ENCODE results near the gene AHRR. TPM values are rescaled to one million over a fixed set of nuclear protein-coding genes. Genes with fewer than 3 reads are reported as not detected.
"Not testable (repeated sequence)": the region's sequence is repeated elsewhere in the genome, so short reads cannot be mapped to it uniquely, and the experiment has no call there.

Gene AHRR
- total RNA-seq, 1 experiment from 2014 or later: 2.2 TPM

DNA sequence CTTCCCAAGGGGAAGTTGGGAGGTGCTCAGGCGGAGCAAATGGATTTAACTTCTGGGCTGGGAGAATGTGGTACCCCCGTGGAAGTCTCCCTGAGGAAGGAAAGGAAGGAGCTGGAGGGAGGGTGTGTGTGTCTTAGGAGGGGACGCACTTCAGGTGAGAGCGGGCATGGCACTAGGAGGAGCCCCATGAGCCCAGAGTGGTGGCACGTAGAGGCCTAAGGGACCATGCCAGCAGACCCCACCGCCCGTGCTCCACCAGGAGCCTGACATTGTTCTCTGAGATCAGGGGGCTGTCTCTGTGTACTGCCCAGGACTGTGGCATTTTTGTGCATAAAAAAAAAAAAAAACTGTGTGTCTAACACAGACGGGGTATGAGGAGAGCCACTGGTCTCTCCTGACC, 18.5 kb upstream of the AHRR start:
- no peak overlapping the region for H2BK12ac ChIP-seq (ENCODE audit: insufficient read length, low read depth, low read length)
- no peaks in the 10 kb centered on the region for H4K20me1 ChIP-seq (ENCODE audit: control insufficient read depth, insufficient read depth, insufficient read length)
- no peaks in the 10 kb centered on the region for H3K23me2 ChIP-seq (ENCODE audit: insufficient read length, low read depth, low read length, poor library complexity, severe bottlenecking)
- Mint-ChIP-seq H3K27ac (peak overlapping the region; percentile 79 to 86 (median 79); a peak in 4 of 7 replicates), H3K27me3 (ENCODE audit: low read depth) (no peaks in the 10 kb centered on the region), H3K4me1 (peaks cover 37 to 49% of the 10 kb centered on the region in 2 experiments), H3K9me3 (no peaks in the 10 kb centered on the region), H3K36me3 (ENCODE audit: insufficient read depth in 1 of 3, low read depth in 3 of 3) (peaks cover 0 to 19% (median 13%) of the 10 kb centered on the region in 3 experiments; a peak in 5 of 7 replicates), H3K4me3 (peak overlapping the region in 1 of 2 experiments; percentile 38; a peak in 1 of 5 replicates)
- H2AFZ ChIP-seq (ENCODE audit: low read length): no peak overlapping the region
- no peak overlapping the region for H2BK15ac ChIP-seq (ENCODE audit: low read depth, low read length)
- no peaks in the 10 kb centered on the region; the same call in 1 of the 2 replicates for H3K4me1 ChIP-seq (ENCODE audit: insufficient read depth, low read length)
- DNase-seq: no peak
- H3K56ac ChIP-seq (ENCODE audit: insufficient read length, low read depth, low read length): no peak overlapping the region
- no peak overlapping the region for H3K23ac ChIP-seq (ENCODE audit: insufficient read length, low read depth, low read length)
- no peak overlapping the region for H3K9ac ChIP-seq (ENCODE audit: extremely low read depth, insufficient read length, low read length)
- no peaks in the 10 kb centered on the region for H3K79me1 ChIP-seq (ENCODE audit: insufficient read depth, low read depth, low read length, poor library complexity, severe bottlenecking)
- H4K91ac ChIP-seq (ENCODE audit: insufficient read length, low read depth, low read length): no peak overlapping the region
- no peak overlapping the region for H3K4ac ChIP-seq (ENCODE audit: low read depth, low read length)
- no peak overlapping the region for H3K27ac ChIP-seq (ENCODE audit: insufficient read length, low read depth, low read length)
- H2BK20ac ChIP-seq (ENCODE audit: low read depth, low read length, poor library complexity, severe bottlenecking): no peak overlapping the region
- H4K5ac ChIP-seq (ENCODE audit: insufficient read length, low read depth, low read length): no peak overlapping the region
- no peak overlapping the region for H3T11ph ChIP-seq (ENCODE audit: low read length)
- no CpG with 5 or more reads among the region's 8 CpGs for WGBS (ENCODE audit: extremely low coverage, insufficient read length, low lambda C conversion rate)
- H2BK5ac ChIP-seq (ENCODE audit: insufficient read length, low read length): no peak overlapping the region
- H3K18ac ChIP-seq (ENCODE audit: insufficient read length, low read depth, low read length): no peak overlapping the region
- no peak overlapping the region for H3K4me2 ChIP-seq (ENCODE audit: insufficient read depth, insufficient read length, low read length)
- no peak overlapping the region for H2AK5ac ChIP-seq (ENCODE audit: insufficient read length, low read length)
- H4K8ac ChIP-seq (replicated peaks; ENCODE audit: insufficient read length, low read depth, low read length): no peak overlapping the region
- no peaks in the 10 kb centered on the region for H3K27me3 ChIP-seq (ENCODE audit: insufficient read depth, low read length)
- H3K14ac ChIP-seq (ENCODE audit: insufficient read depth, low read length): no peak overlapping the region; the same call in 1 of the 2 replicates
- TF ChIP-seq, protein P1, sequence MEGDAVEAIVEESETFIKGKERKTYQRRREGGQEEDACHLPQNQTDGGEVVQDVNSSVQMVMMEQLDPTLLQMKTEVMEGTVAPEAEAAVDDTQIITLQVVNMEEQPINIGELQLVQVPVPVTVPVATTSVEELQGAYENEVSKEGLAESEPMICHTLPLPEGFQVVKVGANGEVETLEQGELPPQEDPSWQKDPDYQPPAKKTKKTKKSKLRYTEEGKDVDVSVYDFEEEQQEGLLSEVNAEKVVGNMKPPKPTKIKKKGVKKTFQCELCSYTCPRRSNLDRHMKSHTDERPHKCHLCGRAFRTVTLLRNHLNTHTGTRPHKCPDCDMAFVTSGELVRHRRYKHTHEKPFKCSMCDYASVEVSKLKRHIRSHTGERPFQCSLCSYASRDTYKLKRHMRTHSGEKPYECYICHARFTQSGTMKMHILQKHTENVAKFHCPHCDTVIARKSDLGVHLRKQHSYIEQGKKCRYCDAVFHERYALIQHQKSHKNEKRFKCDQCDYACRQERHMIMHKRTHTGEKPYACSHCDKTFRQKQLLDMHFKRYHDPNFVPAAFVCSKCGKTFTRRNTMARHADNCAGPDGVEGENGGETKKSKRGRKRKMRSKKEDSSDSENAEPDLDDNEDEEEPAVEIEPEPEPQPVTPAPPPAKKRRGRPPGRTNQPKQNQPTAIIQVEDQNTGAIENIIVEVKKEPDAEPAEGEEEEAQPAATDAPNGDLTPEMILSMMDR (conservative IDR thresholded peaks at IDR 0.05): no peak
- H3K79me2 ChIP-seq (ENCODE audit: insufficient read depth, low read length): no peaks in the 10 kb centered on the region; the same call in 1 of the 2 replicates
- H2BK120ac ChIP-seq (ENCODE audit: low read depth, low read length, poor library complexity, severe bottlenecking): no peak overlapping the region
- H3K9me3 ChIP-seq (ENCODE audit: control insufficient read depth, low read depth, low read length): no peaks in the 10 kb centered on the region

GRCh38 chr5:303741-304140, 17.8 kb upstream of the AHRR start:
- H2BK5ac ChIP-seq (ENCODE audit: insufficient read length, low read length); H2BK20ac ChIP-seq (ENCODE audit: low read depth, low read length, poor library complexity, severe bottlenecking); H3T11ph ChIP-seq (ENCODE audit: low read length); H3K9me3 ChIP-seq (ENCODE audit: control insufficient read depth, low read depth, low read length); H4K91ac ChIP-seq (ENCODE audit: insufficient read length, low read depth, low read length); H3K27ac Mint-ChIP-seq; H4K8ac ChIP-seq (replicated peaks; ENCODE audit: insufficient read length, low read depth, low read length); H2BK15ac ChIP-seq (ENCODE audit: low read depth, low read length); H2BK12ac ChIP-seq (ENCODE audit: insufficient read length, low read depth, low read length); H3K4me2 ChIP-seq (ENCODE audit: insufficient read depth, insufficient read length, low read length); H3K4me1 ChIP-seq (ENCODE audit: insufficient read depth, low read length); H3K56ac ChIP-seq (ENCODE audit: insufficient read length, low read depth, low read length); H4K20me1 ChIP-seq (ENCODE audit: control insufficient read depth, insufficient read depth, insufficient read length); H3K27me3 Mint-ChIP-seq (ENCODE audit: low read depth); H3K18ac ChIP-seq (ENCODE audit: insufficient read length, low read depth, low read length); H3K9me3 Mint-ChIP-seq; H3K27ac ChIP-seq (ENCODE audit: insufficient read length, low read depth, low read length); H3K9ac ChIP-seq (ENCODE audit: extremely low read depth, insufficient read length, low read length); H4K5ac ChIP-seq (ENCODE audit: insufficient read length, low read depth, low read length); H3K23me2 ChIP-seq (ENCODE audit: insufficient read length, low read depth, low read length, poor library complexity, severe bottlenecking); H3K79me1 ChIP-seq (ENCODE audit: insufficient read depth, low read depth, low read length, poor library complexity, severe bottlenecking); H3K23ac ChIP-seq (ENCODE audit: insufficient read length, low read depth, low read length); H2AFZ ChIP-seq (ENCODE audit: low read length); H2AK5ac ChIP-seq (ENCODE audit: insufficient read length, low read length); H3K4me3 Mint-ChIP-seq; H3K27me3 ChIP-seq (ENCODE audit: insufficient read depth, low read length); H3K4ac ChIP-seq (ENCODE audit: low read depth, low read length); H3K14ac ChIP-seq (ENCODE audit: insufficient read depth, low read length); DNase-seq; H3K79me2 ChIP-seq (ENCODE audit: insufficient read depth, low read length); H2BK120ac ChIP-seq (ENCODE audit: low read depth, low read length, poor library complexity, severe bottlenecking): not testable (repeated sequence)
- H3K4me1 Mint-ChIP-seq: peaks cover 33 to 48% of the 10 kb centered on the region in 2 experiments
- no CpG with 5 or more reads among the region's 8 CpGs for WGBS (ENCODE audit: extremely low coverage, insufficient read length, low lambda C conversion rate)
- peaks cover 0 to 19% (median 18%) of the 10 kb centered on the region in 3 experiments; a peak in 5 of 7 replicates for H3K36me3 Mint-ChIP-seq (ENCODE audit: insufficient read depth in 1 of 3, low read depth in 3 of 3)
